PC-3 (cell line): ENCODE data around the gene CNTNAP5. TPM values are rescaled to one million over a fixed set of nuclear protein-coding genes. Genes with fewer than 3 reads are reported as not detected.

Experiments used
- ATAC-seq: fragments of 200-7000 bp; cut with Tn5 transposase; 2 replicates; pipeline ENCODE4 v1.9.1; 2020; ENCODE audit warnings: mild to moderate bottlenecking, moderate library complexity
- BruUV-seq: library from RNA; stranded (reverse); fragments of 400-500 nt; replicated peaks from 2 replicates; lab custom pipeline; 2021; lab: Mats Ljungman, UMichigan
- CTCF ChIA-PET: fragments of 300-600 bp; sonication (Branson Sonifier 250); formaldehyde crosslinking; loops from one replicate; lab custom pipeline; 2022; ENCODE audit warnings: antibody characterized with exemption; lab: Charles Lee
- POLR2A ChIA-PET: fragments of 300-600 bp; sonication (Branson Sonifier 250); formaldehyde crosslinking; loops from one replicate; lab custom pipeline; 2022; ENCODE audit warnings: antibody characterized with exemption; ENCODE audit not compliant: unreplicated experiment; lab: Charles Lee
- DNase-seq: peaks from one replicate; pipeline ENCODE4 v3.0.0-alpha.2; 2015
- H2AFZ ChIP-seq: fragments of 300-600 bp; sonication (generic); 2 replicates; pipeline ENCODE4 v1.6.0; 2016; ENCODE audit warnings: antibody characterized with exemption, low read length
- H3F3A ChIP-seq: fragments of 300-600 bp; sonication (generic); one replicate; pipeline ENCODE4 v1.6.0; 2017; ENCODE audit warnings: antibody characterized with exemption, low read length, control low read depth, mild to moderate bottlenecking; ENCODE audit not compliant: unreplicated experiment
- H3K27ac ChIP-seq: fragments of 300-600 bp; sonication (generic); 2 replicates; pipeline ENCODE4 v1.5.1; 2016; ENCODE audit warnings: mild to moderate bottlenecking, low read length
- H3K27me3 ChIP-seq: fragments of 300-600 bp; sonication (generic); 2 replicates; pipeline ENCODE4 v1.6.1; 2016; ENCODE audit warnings: low read length, mixed read lengths
- H3K36me3 ChIP-seq: fragments of 300-600 bp; sonication (generic); 2 replicates; pipeline ENCODE4 v1.6.1; 2016; ENCODE audit warnings: low read depth, mixed run types, low read length, mixed read lengths
- H3K4me1 ChIP-seq: fragments of 300-600 bp; sonication (generic); 2 replicates; pipeline ENCODE4 v1.5.1; 2016; ENCODE audit warnings: low read length; ENCODE audit not compliant: insufficient read depth
- H3K4me2 ChIP-seq: fragments of 300-600 bp; sonication (generic); 2 replicates; pipeline ENCODE4 v1.6.0; 2016; ENCODE audit warnings: low read length
- H3K4me3 ChIP-seq: fragments of 300-600 bp; sonication (generic); 2 replicates; pipeline ENCODE4 v1.5.1; 2016; ENCODE audit warnings: mild to moderate bottlenecking, low read length, mixed read lengths
- H3K79me2 ChIP-seq: fragments of 300-600 bp; sonication (generic); 2 replicates; pipeline ENCODE4 v1.6.1; 2017; ENCODE audit warnings: low read length, mixed read lengths
- H3K9ac ChIP-seq: fragments of 300-600 bp; sonication (generic); 2 replicates; pipeline ENCODE4 v1.6.0; 2016; ENCODE audit warnings: mild to moderate bottlenecking, low read length
- H3K9me2 ChIP-seq: fragments of 300-600 bp; sonication (generic); replicated peaks from 2 replicates; pipeline ENCODE4 v1.6.1; 2016; ENCODE audit warnings: mixed run types, low read length, mixed read lengths
- H3K9me3 ChIP-seq: fragments of 300-600 bp; sonication (generic); 2 replicates; pipeline ENCODE4 v1.6.1; 2016; ENCODE audit warnings: low read length, mixed read lengths
- H4K20me1 ChIP-seq: fragments of 300-600 bp; sonication (generic); 2 replicates; pipeline ENCODE4 v1.6.1; 2016; ENCODE audit warnings: low read length, mixed read lengths
- CTCF ChIP-seq: fragments of 300-600 bp; sonication (generic); conservative IDR thresholded peaks from 2 replicates; pipeline ENCODE4 v1.5.1; 2017; ENCODE audit warnings: antibody characterized with exemption, low read depth, mild to moderate bottlenecking, low read length
- EZH2 ChIP-seq: fragments of 300-600 bp; sonication (generic); IDR thresholded peaks from one replicate; pipeline ENCODE4 v1.6.1; 2017; ENCODE audit warnings: antibody characterized with exemption, mild to moderate bottlenecking, low read length; ENCODE audit not compliant: unreplicated experiment
- EZH2phosphoT487 ChIP-seq: fragments of 300-600 bp; sonication (generic); IDR thresholded peaks from 2 replicates; pipeline ENCODE4 v1.6.1; 2018; ENCODE audit warnings: mild to moderate bottlenecking, antibody characterized with exemption, low read length, borderline replicate concordance
- intact Hi-C: fragments of 100-400 bp; cut with micrococcal nuclease; formaldehyde crosslinking; loops from 2 replicates; pipeline ENCODE4 v1.9.0; 2023
- total RNA-seq: library from RNA; depleted of rRNA; stranded (reverse); fragments of >200 nt; gene quantifications from 2 replicates; pipeline ENCODE4 v1.2.3, GENCODE V29; 2014

Gene CNTNAP5
- total RNA-seq, 1 experiment from 2014 or later, result not detected

GRCh38 chr2:124323321-124323720, 298.2 kb downstream of the CNTNAP5 start:
- Histone ChIP-seq H3K4me3 (no peak overlapping the region), H3K27me3 (no peaks in the 10 kb centered on the region), H3K36me3 (no peaks in the 10 kb centered on the region), H3K4me2 (no peak overlapping the region), H3K79me2 (no peaks in the 10 kb centered on the region), H3K9me2 (no peaks in the 10 kb centered on the region), H3K9ac (no peak overlapping the region), H3K4me1 (no peaks in the 10 kb centered on the region), H3F3A (no peaks in the 10 kb centered on the region), H4K20me1 (no peaks in the 10 kb centered on the region), H3K9me3 (no peaks in the 10 kb centered on the region), H2AFZ (no peak overlapping the region), H3K27ac (no peak overlapping the region)
- CTCF ChIA-PET, result no interaction called here
- BruUV-seq, result no TSS peak
- intact Hi-C loops, result no loop called here
- ATAC-seq (no peak), DNase-seq (no peak)
- no peak for TF ChIP-seq EZH2phosphoT487
- no peak for TF ChIP-seq CTCF
- no peak for TF ChIP-seq EZH2
- POLR2A ChIA-PET, result no interaction called here

GRCh38 chr2:124325667-124326440, 300.8 kb downstream of the CNTNAP5 start:
- ATAC-seq, result no peak
- H3K36me3 ChIP-seq, result no peaks in the 10 kb centered on the region
- H3F3A ChIP-seq, result no peaks in the 10 kb centered on the region
- CTCF ChIA-PET, result no interaction called here
- H3K9me3 ChIP-seq, result no peaks in the 10 kb centered on the region
- no peak overlapping the region for H3K4me2 ChIP-seq
- no peaks in the 10 kb centered on the region for H3K79me2 ChIP-seq
- H3K9ac ChIP-seq, result no peak overlapping the region
- H2AFZ ChIP-seq, result no peak overlapping the region
- POLR2A ChIA-PET, result no interaction called here
- H3K27ac ChIP-seq, result no peak overlapping the region
- no peak for DNase-seq
- no peaks in the 10 kb centered on the region for H3K4me1 ChIP-seq
- no peak for TF ChIP-seq EZH2phosphoT487
- TF ChIP-seq CTCF, result peak; percentile 43
- no peak for TF ChIP-seq EZH2
- H3K27me3 ChIP-seq, result no peaks in the 10 kb centered on the region
- no peaks in the 10 kb centered on the region for H4K20me1 ChIP-seq
- BruUV-seq, result no TSS peak
- intact Hi-C loops, result no loop called here
- H3K4me3 ChIP-seq, result no peak overlapping the region
- H3K9me2 ChIP-seq, result no peaks in the 10 kb centered on the region

DNA sequence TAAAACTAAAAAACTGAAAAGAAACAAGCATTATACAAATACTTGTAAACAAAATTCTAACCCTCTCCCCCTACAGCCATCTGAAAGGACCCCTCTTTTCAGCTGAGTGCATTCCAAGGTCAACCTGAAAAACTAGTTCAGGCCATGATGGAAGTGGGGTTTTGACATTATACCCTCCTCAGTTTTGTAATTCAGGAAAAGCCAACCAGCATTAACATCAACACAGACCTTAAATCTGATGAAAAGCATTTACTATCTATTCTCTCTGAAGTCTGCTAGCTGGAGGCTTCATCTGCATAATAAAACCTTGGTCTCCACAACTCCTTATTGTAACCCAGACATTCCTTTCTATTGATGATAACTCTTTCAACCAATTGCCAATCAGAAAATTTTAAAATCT, 302.2 kb downstream of the CNTNAP5 start:
- no peak for ATAC-seq
- H3K27ac ChIP-seq, result no peak overlapping the region
- H3K79me2 ChIP-seq, result no peaks in the 10 kb centered on the region
- ChIA-PET POLR2A (no interaction called here), CTCF (no interaction called here)
- H4K20me1 ChIP-seq, result no peaks in the 10 kb centered on the region
- H3K9ac ChIP-seq, result no peak overlapping the region
- no peak for DNase-seq
- H3K9me2 ChIP-seq, result no peaks in the 10 kb centered on the region
- no peak overlapping the region for H2AFZ ChIP-seq
- no TSS peak for BruUV-seq
- intact Hi-C loops, result no loop called here
- no peak overlapping the region for H3K4me3 ChIP-seq
- no peaks in the 10 kb centered on the region for H3K4me1 ChIP-seq
- no peaks in the 10 kb centered on the region for H3K36me3 ChIP-seq
- H3F3A ChIP-seq, result no peaks in the 10 kb centered on the region
- H3K4me2 ChIP-seq, result no peak overlapping the region
- no peak for TF ChIP-seq EZH2
- TF ChIP-seq EZH2phosphoT487, result no peak
- no peak for TF ChIP-seq CTCF
- no peaks in the 10 kb centered on the region for H3K27me3 ChIP-seq
- H3K9me3 ChIP-seq, result no peaks in the 10 kb centered on the region
